ENCODE data around the gene CHD1L.
"Not testable (repeated sequence)": the region's sequence is repeated elsewhere in the genome, so short reads cannot be mapped to it uniquely, and the experiment has no call there.

Gene CHD1L

GRCh38 chr1:147235822-147236221 lies 6.7 kb upstream of the CHD1L start:
- no peak for DNase-seq

DNA sequence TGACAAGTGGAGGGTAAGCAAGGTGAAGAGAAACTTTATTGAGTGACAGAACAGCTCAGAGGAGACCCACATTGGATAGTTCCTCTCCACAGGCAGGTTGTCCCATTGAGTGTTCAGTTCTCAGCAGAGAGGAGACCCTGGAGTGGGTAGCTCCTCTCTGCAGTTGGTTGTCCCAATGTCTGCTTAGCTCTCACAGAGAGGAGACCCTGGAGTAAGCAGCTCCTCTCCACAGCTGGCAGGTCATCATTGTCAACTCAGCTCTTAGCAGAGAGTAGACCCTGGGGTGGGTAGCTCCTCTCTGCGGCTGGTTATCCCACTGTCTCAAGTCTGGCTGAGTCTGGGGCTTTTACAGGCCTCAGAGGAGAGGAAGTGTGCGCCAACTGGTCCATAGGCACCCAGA lies 6.0 kb upstream of the CHD1L start:
- DNase-seq, result no peak

DNA sequence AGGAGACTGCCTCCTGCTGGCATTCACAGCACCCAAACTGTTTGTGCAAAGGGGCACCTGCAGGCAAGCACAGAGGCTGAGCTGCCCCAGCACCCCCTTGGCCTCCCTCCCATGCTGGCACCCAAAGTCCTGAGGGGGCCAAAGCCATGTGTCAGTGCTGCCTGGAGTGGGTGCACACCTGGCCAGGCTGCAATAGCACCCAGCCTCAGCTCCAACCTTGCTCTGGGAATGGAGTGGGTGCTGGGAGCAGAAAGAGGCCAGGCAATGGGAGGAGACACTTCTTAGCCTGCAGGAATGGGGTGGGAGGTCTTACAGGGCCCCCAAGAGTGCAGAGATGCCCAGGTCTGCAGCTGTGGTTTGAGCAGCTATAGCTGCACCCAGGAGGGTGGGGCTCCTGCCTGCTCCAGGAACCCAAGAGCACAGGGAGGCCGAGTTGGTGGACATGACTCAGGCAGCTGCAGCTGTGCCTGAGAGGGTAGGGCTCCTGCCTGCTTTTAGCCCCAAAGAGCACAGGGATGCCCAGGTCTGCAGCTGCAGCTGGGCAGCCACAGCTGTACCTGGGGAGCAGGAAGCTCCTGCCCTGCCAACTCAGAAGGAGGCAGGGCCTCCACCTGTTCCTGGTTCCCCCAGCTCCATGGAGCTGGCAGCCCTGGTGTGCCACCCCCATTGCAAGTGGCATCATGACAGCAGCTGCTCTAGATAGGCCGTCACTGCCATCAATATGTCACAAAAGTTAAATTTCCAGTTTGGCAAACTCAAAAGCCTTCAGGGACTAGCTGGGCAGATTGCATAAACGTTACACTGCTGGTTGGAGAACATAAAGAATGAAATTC lies 5.3 kb upstream of the CHD1L start:
- no peak for DNase-seq

- no peak for DNase-seq
Observed at GRCh38 chr1:147238053-147238902, 4.2 kb upstream of the CHD1L start.

GRCh38 chr1:147238925-147239820 lies 3.3 kb upstream of the CHD1L start:
- no peak for DNase-seq

- DNase-seq, result not testable (repeated sequence)
Observed at GRCh38 chr1:147240131-147240721, 2.3 kb upstream of the CHD1L start.

GRCh38 chr1:147241934-147242448 lies 493 bp upstream of the CHD1L start:
- no peak for DNase-seq

DNA sequence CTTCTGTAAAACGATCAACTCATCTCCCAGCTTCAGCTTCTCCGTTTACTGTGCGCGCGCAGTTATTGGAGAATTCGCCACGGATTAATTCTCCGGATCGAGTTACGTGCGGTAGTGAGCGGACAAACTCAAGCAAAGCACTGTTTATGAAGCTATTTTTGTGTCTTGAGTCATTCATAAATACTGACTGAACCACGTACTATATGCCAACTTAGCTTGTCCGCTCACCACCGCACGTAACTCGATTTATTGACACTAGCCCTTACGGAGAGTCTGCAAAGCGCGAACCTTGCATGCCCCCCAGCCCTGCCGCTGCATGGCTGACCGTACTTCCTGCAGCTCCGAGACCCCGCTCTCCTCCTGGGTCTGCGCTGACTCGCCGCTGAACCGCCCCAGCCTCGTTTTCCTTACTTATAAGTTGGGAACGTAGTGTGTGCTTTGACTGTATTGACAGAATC lies 773 bp downstream of the CHD1L start:
- no peak for DNase-seq

- DNase-seq, result no peak
Observed at GRCh38 chr1:147243841-147244240, 1.4 kb downstream of the CHD1L start.

- DNase-seq, result no peak
Observed at GRCh38 chr1:147245129-147245528, 2.6 kb downstream of the CHD1L start.

- DNase-seq, result no peak
Observed at GRCh38 chr1:147245586-147246021, 3.1 kb downstream of the CHD1L start.

DNA sequence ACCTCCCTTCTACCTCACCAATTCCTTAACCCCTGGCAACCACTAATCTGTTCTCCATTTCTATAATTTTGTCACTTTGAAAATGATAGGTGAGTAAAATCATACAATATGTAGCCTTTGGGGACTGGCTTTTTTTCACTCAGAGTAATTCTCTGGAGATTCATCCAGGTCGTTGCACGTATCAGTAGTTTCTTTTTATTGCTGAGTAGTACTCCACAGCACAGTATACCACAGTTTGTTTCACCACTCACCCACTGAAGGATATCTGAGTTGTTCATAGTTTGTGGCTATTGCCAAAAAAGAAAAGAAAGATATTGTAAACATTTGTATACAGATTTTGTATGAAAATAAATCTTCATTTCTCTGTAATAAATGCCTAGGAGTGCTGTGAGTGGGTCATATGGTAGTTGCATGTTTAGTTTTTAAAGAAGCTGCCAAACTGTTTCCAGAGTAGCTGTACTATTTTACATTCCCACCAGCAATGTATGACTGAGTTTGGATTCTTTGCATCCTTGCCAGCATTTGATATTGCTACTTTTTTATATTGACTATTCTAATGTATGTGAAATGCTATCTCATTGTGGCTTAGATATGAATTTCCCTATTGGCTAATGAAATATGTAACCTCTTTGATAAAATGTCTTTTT lies 3.7 kb downstream of the CHD1L start:
- DNase-seq, result no peak

GRCh38 chr1:147246910-147247655 lies 4.6 kb downstream of the CHD1L start:
- DNase-seq, result no peak

- no peak for DNase-seq
Observed at GRCh38 chr1:147247656-147248238, 5.3 kb downstream of the CHD1L start.

GRCh38 chr1:147252540-147252939 lies 10.1 kb downstream of the CHD1L start:
- no peak for DNase-seq

DNA sequence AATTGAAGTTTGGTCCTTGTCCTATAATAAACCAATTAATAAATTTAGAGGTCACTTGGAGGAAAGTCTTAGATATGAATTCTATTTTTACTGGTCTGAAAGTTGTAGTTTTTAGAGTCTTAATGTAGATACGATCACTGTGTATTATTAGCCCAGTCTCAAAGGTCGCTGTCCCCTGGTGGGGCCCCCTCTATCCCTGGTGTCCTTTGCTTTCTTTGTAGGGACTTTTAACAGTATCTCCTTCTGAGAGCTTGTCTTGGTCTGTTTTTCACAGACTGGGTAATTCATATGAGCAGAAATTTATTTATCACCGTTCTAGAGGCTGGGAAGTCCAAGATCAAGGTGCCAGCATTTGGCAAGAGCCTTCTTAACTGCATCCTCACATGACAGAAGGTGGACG lies 18.5 kb downstream of the CHD1L start:
- DNase-seq, result no peak

DNA sequence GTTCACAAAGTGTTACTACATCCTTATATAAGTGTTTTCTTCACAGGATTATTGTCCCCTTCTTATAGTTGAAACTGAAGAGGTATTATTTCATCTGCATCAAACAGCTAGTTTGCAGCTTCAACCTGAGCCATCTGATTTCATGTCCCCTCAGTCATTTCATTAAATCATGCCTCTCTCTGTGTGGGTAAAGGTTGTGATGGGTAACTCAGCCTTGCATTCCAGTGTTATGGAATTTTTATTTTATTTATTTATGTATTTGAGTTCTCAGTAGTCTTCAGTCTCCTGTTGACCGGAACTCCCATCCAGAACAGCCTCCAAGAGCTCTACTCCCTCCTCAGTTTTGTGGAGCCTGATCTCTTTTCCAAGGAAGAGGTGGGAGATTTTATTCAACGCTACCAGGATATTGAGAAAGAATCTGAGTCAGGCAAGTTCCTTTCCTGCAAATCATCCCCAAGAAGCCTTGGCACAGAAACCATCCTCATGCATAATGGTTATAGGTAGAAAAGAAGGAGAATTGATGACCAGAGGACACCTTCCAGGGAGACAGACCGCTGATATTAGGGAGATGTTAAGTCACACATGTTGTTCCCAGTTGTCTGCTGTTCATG lies 21.8 kb downstream of the CHD1L start:
- DNase-seq, result no peak

GRCh38 chr1:147266381-147266780 lies 23.9 kb downstream of the CHD1L start:
- DNase-seq, result no peak

- no peak for DNase-seq
Observed at GRCh38 chr1:147267711-147268110, 25.2 kb downstream of the CHD1L start.

DNA sequence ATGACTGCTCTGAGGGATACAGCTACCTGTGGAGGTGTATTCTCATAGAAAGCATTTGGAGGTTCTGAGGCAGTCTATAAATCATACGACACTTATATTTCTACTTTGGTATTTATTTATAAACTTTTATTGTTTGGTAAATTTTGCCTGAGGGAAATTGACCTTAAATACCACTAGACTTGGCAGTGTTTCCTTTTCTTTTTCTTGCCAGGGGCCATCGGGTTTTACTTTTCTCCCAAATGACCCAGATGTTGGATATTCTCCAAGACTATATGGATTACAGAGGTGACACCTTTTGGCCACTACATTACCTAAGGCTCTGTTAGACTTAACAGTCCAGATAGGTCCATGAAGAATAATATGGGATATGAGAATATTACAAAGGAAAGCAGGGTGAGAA lies 28.2 kb downstream of the CHD1L start:
- DNase-seq, result no peak
